ENCODE measurements around the gene INO80B. TPM values are rescaled to one million over a fixed set of nuclear protein-coding genes. Genes with fewer than 3 reads are reported as not detected.

The INO80B gene
- total and polyA plus RNA-seq, 10 donors, result 9.0 to 50.3 (median 33.4) TPM

- H3K4me1 ChIP-seq, result peaks cover 18 to 38% (median 27%) of the 10 kb centered on the region in 6 donors
- H3K4me3 ChIP-seq, result peak overlapping the region; percentile 54 to 78 (median 71)
- peak; percentile 61 for DNase-seq
- peak overlapping the region; percentile 77 to 93 (median 91) for H3K27ac ChIP-seq
- intact Hi-C loops (cut with DNase I; ENCODE audit: low total_unique reads), result no loop called here
- no peak for TF ChIP-seq CTCF (IDR thresholded peaks at IDR 0.05 in 8 of 11, conservative IDR thresholded peaks at IDR 0.05 in 3 of 11)
- no peak for TF ChIP-seq POLR2AphosphoS5 (IDR thresholded peaks at IDR 0.05)
- no peak for TF ChIP-seq POLR2A (IDR thresholded peaks at IDR 0.05)
- WGBS, 5 donors, result 63 to 67% (median 65%) methylated on average over 16 of the region's 16 CpGs
- peaks cover 0 to 36% (median 18%) of the 10 kb centered on the region in 6 donors for H3K36me3 ChIP-seq
- H3K9me3 ChIP-seq, result no peaks in the 10 kb centered on the region
- H3K27me3 ChIP-seq (replicated peaks in 1 of 7), result no peaks in the 10 kb centered on the region
Observed at GRCh38 chr2:74471332-74472065, 16.6 kb downstream of the INO80B start.

GRCh38 chr2:74472086-74472944 lies 17.4 kb downstream of the INO80B start, which contains the start of gene MRPL53:
TSS of gene MRPL53 (minus strand) at chr2:74472680. CDS start at chr2:74472660, 20 bp downstream.
- H3K4me1 ChIP-seq, result peaks cover 18 to 43% (median 25%) of the 10 kb centered on the region in 6 donors
- H3K4me3 ChIP-seq, result peak within 1 kb of the TSS; percentile 54 to 78 (median 71)
- H3K9me3 ChIP-seq, result no peaks in the 10 kb centered on the region
- peaks cover 0 to 44% (median 19%) of the 10 kb centered on the region in 6 donors for H3K36me3 ChIP-seq
- TF ChIP-seq CTCF (IDR thresholded peaks at IDR 0.05 in 8 of 11, conservative IDR thresholded peaks at IDR 0.05 in 3 of 11) (peak in 3 of 11 experiments; percentile 10 to 31 (median 20)), POLR2AphosphoS5 (IDR thresholded peaks at IDR 0.05) (peak; percentile 99 to 100 (median 99)), POLR2A (IDR thresholded peaks at IDR 0.05) (peak; percentile 78 to 92 (median 82))
- H3K27me3 ChIP-seq (replicated peaks in 1 of 7), result no peaks in the 10 kb centered on the region
- peak within 1 kb of the TSS; percentile 77 to 93 (median 91) for H3K27ac ChIP-seq
- WGBS, 5 donors, result 0 to 1% (median 0%) methylated on average over 55 to 66 of the region's 66 CpGs
- peak; percentile 98 for DNase-seq
- intact Hi-C loops (cut with DNase I; ENCODE audit: low total_unique reads), result no loop called here

GRCh38 chr2:74472945-74473258 lies 18.0 kb downstream of the INO80B start:
- Histone ChIP-seq H3K27me3 (replicated peaks in 1 of 7) (no peaks in the 10 kb centered on the region), H3K36me3 (peaks cover 0 to 50% (median 22%) of the 10 kb centered on the region in 6 donors), H3K27ac (peak overlapping the region; percentile 77 to 93 (median 91)), H3K4me1 (peaks cover 18 to 47% (median 25%) of the 10 kb centered on the region in 6 donors), H3K4me3 (peak overlapping the region; percentile 54 to 78 (median 71)), H3K9me3 (no peaks in the 10 kb centered on the region)
- intact Hi-C loops (cut with DNase I; ENCODE audit: low total_unique reads), result no loop called here
- TF ChIP-seq CTCF (IDR thresholded peaks at IDR 0.05 in 8 of 11, conservative IDR thresholded peaks at IDR 0.05 in 3 of 11), result no peak
- TF ChIP-seq POLR2AphosphoS5 (IDR thresholded peaks at IDR 0.05), result no peak
- TF ChIP-seq POLR2A (IDR thresholded peaks at IDR 0.05), result no peak
- 8 to 16% (median 11%) methylated on average over 7 of the region's 7 CpGs for WGBS, 5 donors
- no peak for DNase-seq
